HEK293T (cell line): ENCODE data around the gene VSTM1.

Experiments used
- ARNT ChIP-seq: fragments of 450-650 bp; IDR thresholded peaks from 2 replicates; pipeline ENCODE4 v1.6.1; 2017; ENCODE audit warnings: mild to moderate bottlenecking
- BHLHE40 ChIP-seq: fragments of 450-650 bp; IDR thresholded peaks from 2 replicates; pipeline ENCODE4 v1.6.1; 2016; ENCODE audit warnings: mild to moderate bottlenecking, moderate library complexity, borderline replicate concordance
- CTBP1 ChIP-seq: fragments of 450-650 bp; IDR thresholded peaks from 2 replicates; pipeline ENCODE4 v1.6.1; 2016; ENCODE audit warnings: borderline replicate concordance
- ELF4 ChIP-seq: fragments of 450-650 bp; IDR thresholded peaks from 2 replicates; pipeline ENCODE4 v1.6.1; 2017; ENCODE audit warnings: antibody characterized with exemption
- FOXA1 ChIP-seq: fragments of 450-650 bp; IDR thresholded peaks from 2 replicates; pipeline ENCODE4 v1.6.1; 2016; ENCODE audit warnings: mild to moderate bottlenecking
- FOXK2 ChIP-seq: fragments of 450-650 bp; IDR thresholded peaks from 2 replicates; pipeline ENCODE4 v1.6.1; 2016; ENCODE audit warnings: mild to moderate bottlenecking
- FOXM1 ChIP-seq: fragments of 450-650 bp; IDR thresholded peaks from 2 replicates; pipeline ENCODE4 v1.6.1; 2017; ENCODE audit warnings: mild to moderate bottlenecking, borderline replicate concordance
- HDGF ChIP-seq: fragments of 450-650 bp; IDR thresholded peaks from 2 replicates; pipeline ENCODE4 v1.6.1; 2017; ENCODE audit warnings: antibody characterized with exemption, borderline replicate concordance
- NFRKB ChIP-seq: fragments of 450-650 bp; IDR thresholded peaks from 2 replicates; pipeline ENCODE4 v1.6.1; 2016; ENCODE audit warnings: mild to moderate bottlenecking, moderate library complexity
- SP1 ChIP-seq: fragments of 450-650 bp; IDR thresholded peaks from 2 replicates; pipeline ENCODE4 v1.6.1; 2017
- SUZ12 ChIP-seq: fragments of 450-650 bp; IDR thresholded peaks from 2 replicates; pipeline ENCODE4 v1.6.1; 2016; ENCODE audit warnings: mild to moderate bottlenecking
- TARDBP ChIP-seq: fragments of 450-650 bp; IDR thresholded peaks from 2 replicates; pipeline ENCODE4 v1.6.1; 2016
- ZNF384 ChIP-seq: fragments of 450-650 bp; IDR thresholded peaks from 2 replicates; pipeline ENCODE4 v1.6.1; 2016

DNA sequence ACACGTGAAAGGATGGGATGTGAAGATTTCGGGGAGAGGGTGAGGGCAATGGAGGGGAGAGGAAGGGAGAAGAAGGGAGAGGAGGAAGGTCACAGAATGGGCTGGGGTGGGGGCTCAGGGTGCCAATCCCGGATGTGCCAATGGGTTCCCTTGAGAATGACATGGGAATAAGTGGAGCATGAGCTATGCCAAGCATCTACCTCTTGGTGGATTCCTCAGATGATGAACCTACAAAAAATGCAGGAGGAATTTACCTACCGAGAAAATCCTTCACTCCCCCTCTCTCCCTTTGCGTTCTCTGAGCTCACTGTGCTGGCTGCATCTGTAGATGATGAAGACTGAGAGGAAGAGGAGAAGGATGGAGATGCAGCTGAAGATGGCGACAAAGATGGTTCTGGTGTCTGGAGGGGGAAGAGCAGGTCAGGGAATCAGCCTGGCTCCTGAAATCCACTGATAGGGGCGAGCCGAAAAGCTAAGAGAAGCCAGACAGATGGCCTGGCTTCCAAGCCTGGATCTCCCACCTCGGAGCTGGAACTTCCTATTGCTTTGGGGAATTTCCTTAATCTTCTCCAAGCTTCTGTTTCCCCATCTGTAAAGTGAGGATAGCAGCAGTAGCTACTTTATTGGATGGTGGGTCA is 21.6 kb downstream of the VSTM1 start:
- TF ChIP-seq ARNT (no peak), BHLHE40 (no peak), FOXM1 (no peak), SP1 (no peak), CTBP1 (no peak), HDGF (no peak), FOXA1 (no peak), FOXK2 (no peak), SUZ12 (no peak), NFRKB (no peak), TARDBP (no peak), ELF4 (no peak), ZNF384 (no peak)
